BLaER1 treated with 17β-estradiol and CSF1 and Interleukin-3, amounts not matched to agents 10 nM and 100 nM (cell line): ENCODE results near the gene PCDHA8.
"Not testable (repeated sequence)": the region's sequence is repeated elsewhere in the genome, so short reads cannot be mapped to it uniquely, and the experiment has no call there.

ENCODE experiments used
- H3K27ac ChIP-seq, 11 experiments: shearing (Covaris generic); formaldehyde crosslinking; 2 replicates each; pipeline ENCODE4 v1.8.1; 2022
- H3K27me3 ChIP-seq, 11 experiments: shearing (Covaris generic); formaldehyde crosslinking; 2 replicates each; pipeline ENCODE4 v1.8.1; 2022
- H3K36me3 ChIP-seq, 11 experiments: shearing (Covaris generic); formaldehyde crosslinking; 2 replicates each; pipeline ENCODE4 v1.8.1; 2022
- H3K4me1 ChIP-seq, 10 experiments: shearing (Covaris generic); formaldehyde crosslinking; 2 replicates each; pipeline ENCODE4 v1.8.1; 2022
- H3K4me2 ChIP-seq, 11 experiments: shearing (Covaris generic); formaldehyde crosslinking; 2 replicates each; pipeline ENCODE4 v1.8.1; 2022
- H3K4me3 ChIP-seq, 10 experiments: shearing (Covaris generic); formaldehyde crosslinking; 2 replicates each; pipeline ENCODE4 v1.8.1; 2022
- H3K9ac ChIP-seq, 11 experiments: shearing (Covaris generic); formaldehyde crosslinking; 2 replicates each; pipeline ENCODE4 v1.8.1; 2022
- H3K9me3 ChIP-seq, 11 experiments: shearing (Covaris generic); formaldehyde crosslinking; replicated peaks in 1 of 11; 2 replicates each; pipeline ENCODE4 v1.8.1; 2022
- H4K20me1 ChIP-seq, 11 experiments: shearing (Covaris generic); formaldehyde crosslinking; 2 replicates each; pipeline ENCODE4 v1.8.1; 2022
- Cebpa-rat ChIP-seq, 11 experiments: shearing (Covaris generic); IDR thresholded peaks; 2 replicates each; pipeline ENCODE4 v1.8.1; 2022

PCDHA8 gene

GRCh38 chr5:140802781-140803271 lies 38.2 kb upstream of the PCDHA8 start:
- no peak overlapping the region for H3K9ac ChIP-seq
- no peaks in the 10 kb centered on the region for H3K4me1 ChIP-seq
- H3K9me3 ChIP-seq, result peaks cover 46 to 96% (median 62%) of the 10 kb centered on the region in 11 experiments
- H3K4me3 ChIP-seq, result no peak overlapping the region
- TF ChIP-seq Cebpa-rat (IDR thresholded peaks at IDR 0.05), result no peak
- no peaks in the 10 kb centered on the region; a peak in 1 of 22 replicates for H3K36me3 ChIP-seq
- no peak overlapping the region for H3K27ac ChIP-seq
- no peaks in the 10 kb centered on the region for H3K27me3 ChIP-seq
- no peak overlapping the region for H3K4me2 ChIP-seq
- H4K20me1 ChIP-seq, result no peaks in the 10 kb centered on the region

GRCh38 chr5:140806834-140807775 lies 33.9 kb upstream of the PCDHA8 start, which contains the start of gene PCDHA4:
Gene PCDHA4 (plus strand): TSS chr5:140807068.
- no peak for TF ChIP-seq Cebpa-rat (IDR thresholded peaks at IDR 0.05)
- H4K20me1 ChIP-seq, result no peaks in the 10 kb centered on the region
- H3K9ac ChIP-seq, result no peak within 1 kb of the TSS
- no peaks in the 10 kb centered on the region; a peak in 1 of 22 replicates for H3K36me3 ChIP-seq
- no peak within 1 kb of the TSS for H3K4me2 ChIP-seq
- peaks cover 48 to 77% (median 59%) of the 10 kb centered on the region in 11 experiments for H3K9me3 ChIP-seq
- no peaks in the 10 kb centered on the region for H3K4me1 ChIP-seq
- H3K27ac ChIP-seq, result no peak within 1 kb of the TSS
- no peak within 1 kb of the TSS for H3K4me3 ChIP-seq
- no peaks in the 10 kb centered on the region for H3K27me3 ChIP-seq

- peaks cover 36 to 77% (median 46%) of the 10 kb centered on the region in 11 experiments for H3K9me3 ChIP-seq
- not testable (repeated sequence) for H3K4me3 ChIP-seq, H4K20me1 ChIP-seq, H3K27me3 ChIP-seq, H3K4me1 ChIP-seq, H3K4me2 ChIP-seq, H3K36me3 ChIP-seq, H3K9ac ChIP-seq, H3K27ac ChIP-seq
Observed at GRCh38 chr5:140808241-140808888, 32.6 kb upstream of the PCDHA8 start.

DNA sequence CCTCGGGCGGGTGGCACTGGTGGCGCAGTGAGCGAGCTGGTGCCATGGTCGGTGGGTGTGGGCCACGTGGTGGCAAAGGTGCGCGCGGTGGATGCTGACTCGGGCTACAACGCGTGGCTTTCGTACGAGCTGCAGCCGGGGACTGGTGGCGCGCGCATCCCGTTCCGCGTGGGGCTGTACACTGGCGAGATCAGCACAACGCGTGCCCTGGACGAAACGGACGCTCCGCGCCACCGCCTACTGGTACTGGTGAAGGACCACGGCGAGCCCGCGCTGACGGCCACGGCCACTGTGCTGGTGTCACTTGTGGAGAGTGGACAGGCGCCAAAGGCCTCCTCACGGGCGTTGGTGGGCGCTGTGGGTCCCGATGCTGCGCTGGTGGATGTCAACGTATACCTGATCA lies 32.1 kb upstream of the PCDHA8 start:
- H3K27me3 ChIP-seq, result no peaks in the 10 kb centered on the region
- H3K9me3 ChIP-seq, result peaks cover 34 to 76% (median 42%) of the 10 kb centered on the region in 11 experiments
- H3K4me2 ChIP-seq, result no peak overlapping the region
- H3K27ac ChIP-seq, result no peak overlapping the region
- no peak for TF ChIP-seq Cebpa-rat (IDR thresholded peaks at IDR 0.05)
- H3K4me3 ChIP-seq, result no peak overlapping the region
- no peak overlapping the region for H3K9ac ChIP-seq
- H3K4me1 ChIP-seq, result no peaks in the 10 kb centered on the region
- H3K36me3 ChIP-seq, result no peaks in the 10 kb centered on the region
- no peaks in the 10 kb centered on the region for H4K20me1 ChIP-seq

- Histone ChIP-seq H3K4me1 (no peaks in the 10 kb centered on the region), H3K36me3 (no peaks in the 10 kb centered on the region), H3K27me3 (no peaks in the 10 kb centered on the region), H3K9ac (no peak within 1 kb of the TSS), H4K20me1 (no peaks in the 10 kb centered on the region), H3K4me2 (no peak within 1 kb of the TSS), H3K4me3 (no peak within 1 kb of the TSS; a peak in 1 of 20 replicates), H3K9me3 (peaks cover 27 to 46% (median 32%) of the 10 kb centered on the region in 11 experiments), H3K27ac (no peak within 1 kb of the TSS)
- TF ChIP-seq Cebpa-rat (IDR thresholded peaks at IDR 0.05), result no peak
Observed at GRCh38 chr5:140821375-140822280, 19.4 kb upstream of the PCDHA8 start, which contains the start of gene PCDHA5. Gene PCDHA5 (plus strand): TSS chr5:140821613.

DNA sequence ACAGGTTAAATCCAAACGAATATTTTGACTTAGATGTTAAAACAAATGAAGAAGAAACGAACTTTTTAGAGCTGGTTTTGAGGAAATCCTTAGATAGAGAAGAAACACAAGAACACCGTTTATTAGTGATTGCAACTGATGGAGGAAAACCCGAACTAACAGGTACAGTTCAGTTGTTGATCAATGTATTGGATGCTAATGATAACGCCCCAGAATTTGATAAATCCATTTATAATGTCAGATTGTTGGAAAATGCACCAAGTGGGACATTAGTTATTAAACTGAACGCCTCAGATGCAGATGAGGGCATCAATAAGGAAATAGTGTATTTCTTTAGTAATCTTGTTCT lies 18.7 kb upstream of the PCDHA8 start:
- H3K4me2 ChIP-seq, result no peak overlapping the region

DNA sequence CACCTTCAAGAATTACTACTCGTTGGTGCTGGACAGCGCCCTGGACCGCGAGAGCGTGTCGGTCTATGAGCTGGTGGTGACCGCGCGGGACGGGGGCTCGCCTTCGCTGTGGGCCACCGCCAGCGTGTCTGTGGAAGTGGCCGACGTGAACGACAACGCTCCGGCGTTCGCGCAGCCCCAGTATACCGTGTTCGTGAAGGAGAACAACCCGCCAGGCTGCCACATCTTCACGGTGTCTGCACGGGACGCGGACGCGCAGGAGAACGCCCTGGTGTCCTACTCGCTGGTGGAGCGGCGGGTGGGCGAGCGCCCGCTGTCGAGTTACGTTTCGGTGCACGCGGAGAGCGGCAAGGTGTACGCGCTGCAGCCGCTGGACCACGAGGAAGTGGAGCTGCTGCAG lies 18.0 kb upstream of the PCDHA8 start:
- not testable (repeated sequence) for H3K27ac ChIP-seq, H3K4me3 ChIP-seq, H4K20me1 ChIP-seq, H3K36me3 ChIP-seq, H3K4me1 ChIP-seq, H3K27me3 ChIP-seq, H3K4me2 ChIP-seq, H3K9ac ChIP-seq
- H3K9me3 ChIP-seq, result peaks cover 31 to 45% (median 36%) of the 10 kb centered on the region in 11 experiments

More for the DNA sequence above, 18.7 kb upstream of the PCDHA8 start:
- no peak overlapping the region for H3K4me3 ChIP-seq
- peaks cover 27 to 40% (median 32%) of the 10 kb centered on the region in 11 experiments for H3K9me3 ChIP-seq
- TF ChIP-seq Cebpa-rat (IDR thresholded peaks at IDR 0.05), result no peak
- H4K20me1 ChIP-seq, result no peaks in the 10 kb centered on the region
- no peaks in the 10 kb centered on the region for H3K27me3 ChIP-seq
- no peak overlapping the region for H3K9ac ChIP-seq
- H3K36me3 ChIP-seq, result no peaks in the 10 kb centered on the region
- no peaks in the 10 kb centered on the region for H3K4me1 ChIP-seq
- no peak overlapping the region for H3K27ac ChIP-seq

GRCh38 chr5:140823475-140823874 lies 17.5 kb upstream of the PCDHA8 start:
- Histone ChIP-seq H3K4me2 (no peak overlapping the region), H4K20me1 (no peaks in the 10 kb centered on the region), H3K4me1 (no peaks in the 10 kb centered on the region), H3K27ac (no peak overlapping the region), H3K36me3 (no peaks in the 10 kb centered on the region), H3K9me3 (peaks cover 36 to 50% (median 41%) of the 10 kb centered on the region in 11 experiments), H3K27me3 (no peaks in the 10 kb centered on the region), H3K9ac (no peak overlapping the region), H3K4me3 (no peak overlapping the region)
- no peak for TF ChIP-seq Cebpa-rat (IDR thresholded peaks at IDR 0.05)
